MG63 (cell line): ENCODE measurements around the gene ZNF708. TPM values are rescaled to one million over a fixed set of nuclear protein-coding genes. Genes with fewer than 3 reads are reported as not detected.
"Not testable (repeated sequence)": the region's sequence is repeated elsewhere in the genome, so short reads cannot be mapped to it uniquely, and the experiment has no call there.

ENCODE experiments used
- DNase-seq: peaks from one replicate; pipeline ENCODE4 v3.0.0-alpha.2; 2020
- H3K27me3 ChIP-seq: fragments of 250-450 bp; sonication (Bioruptor Pico); 2 replicates; pipeline ENCODE4 v1.5.1; 2020; ENCODE audit warnings: mild to moderate bottlenecking, moderate library complexity
- H3K36me3 ChIP-seq: fragments of 250-450 bp; sonication (Bioruptor Pico); 2 replicates; pipeline ENCODE4 v1.5.1; 2020; ENCODE audit warnings: mild to moderate bottlenecking, moderate library complexity
- H3K4me3 ChIP-seq: fragments of 250-450 bp; sonication (Bioruptor Pico); 2 replicates; pipeline ENCODE4 v1.5.1; 2020; ENCODE audit warnings: mild to moderate bottlenecking, moderate library complexity
- H3K9me3 ChIP-seq: fragments of 250-450 bp; sonication (Bioruptor Pico); 2 replicates; pipeline ENCODE4 v1.5.1; 2020; ENCODE audit warnings: mild to moderate bottlenecking, moderate library complexity
- total RNA-seq: library from RNA; depleted of rRNA; stranded (reverse); fragments of >200 nt; shearing (Covaris generic); gene quantifications from 2 replicates; pipeline ENCODE4 v1.2.3, GENCODE V29; 2014; ENCODE audit warnings: low replicate concordance; rRNA removed

The ZNF708 gene
- total RNA-seq, 1 experiment from 2014 or later = 1.8 TPM

DNA sequence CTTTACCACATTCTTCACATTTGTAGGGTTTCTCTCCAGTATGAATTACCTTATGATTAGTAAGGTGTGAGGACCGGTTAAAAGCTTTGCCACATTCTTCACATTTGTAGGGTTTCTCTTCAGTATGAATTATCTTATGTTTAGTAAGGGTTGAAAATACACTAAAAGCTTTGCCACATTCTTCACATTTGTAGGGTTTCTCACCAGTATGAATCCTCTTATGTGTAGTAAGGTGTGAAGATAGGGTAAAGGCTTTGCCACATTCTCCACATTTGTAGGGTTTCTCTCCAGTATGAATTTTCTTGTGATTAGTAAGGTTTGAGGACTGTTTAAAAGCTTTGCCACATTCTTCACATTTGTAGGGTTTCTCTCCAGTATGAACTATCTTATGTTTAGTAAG lies 35.4 kb downstream of the ZNF708 start:
- not testable (repeated sequence) for H3K9me3 ChIP-seq, DNase-seq, H3K4me3 ChIP-seq, H3K27me3 ChIP-seq
- peaks cover 25% of the 10 kb centered on the region for H3K36me3 ChIP-seq

GRCh38 chr19:21269813-21270212 lies 59.4 kb downstream of the ZNF708 start:
- H3K27me3 ChIP-seq = no peaks in the 10 kb centered on the region
- no peak for DNase-seq

DNA sequence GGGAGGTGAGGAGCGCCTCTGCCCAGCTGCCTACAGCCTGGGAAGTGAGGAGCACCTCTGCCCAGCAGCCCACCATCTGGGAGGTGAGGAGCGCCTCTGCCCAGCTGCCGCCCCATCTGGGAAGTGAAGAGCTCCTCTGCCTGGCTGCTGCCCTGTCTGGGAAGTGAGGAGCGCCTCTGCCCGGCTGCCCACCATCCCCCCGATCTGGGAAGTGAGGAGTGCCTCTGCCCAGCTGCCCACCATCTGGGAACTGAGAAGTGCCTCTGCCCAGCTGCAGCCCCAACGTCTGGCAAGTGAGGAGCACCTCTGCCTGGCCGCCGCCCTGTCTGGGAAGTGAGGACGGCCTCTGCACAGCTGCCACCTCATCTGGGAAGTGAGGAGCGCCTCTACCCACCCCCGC lies 64.3 kb downstream of the ZNF708 start:
- DNase-seq = no peak
- Histone ChIP-seq H3K27me3 (no peaks in the 10 kb centered on the region), H3K36me3 (no peaks in the 10 kb centered on the region), H3K4me3 (no peak overlapping the region), H3K9me3 (no peaks in the 10 kb centered on the region)

More at GRCh38 chr19:21269813-21270212, 59.4 kb downstream of the ZNF708 start:
- Histone ChIP-seq H3K9me3 (no peaks in the 10 kb centered on the region), H3K36me3 (no peaks in the 10 kb centered on the region), H3K4me3 (no peak overlapping the region)

DNA sequence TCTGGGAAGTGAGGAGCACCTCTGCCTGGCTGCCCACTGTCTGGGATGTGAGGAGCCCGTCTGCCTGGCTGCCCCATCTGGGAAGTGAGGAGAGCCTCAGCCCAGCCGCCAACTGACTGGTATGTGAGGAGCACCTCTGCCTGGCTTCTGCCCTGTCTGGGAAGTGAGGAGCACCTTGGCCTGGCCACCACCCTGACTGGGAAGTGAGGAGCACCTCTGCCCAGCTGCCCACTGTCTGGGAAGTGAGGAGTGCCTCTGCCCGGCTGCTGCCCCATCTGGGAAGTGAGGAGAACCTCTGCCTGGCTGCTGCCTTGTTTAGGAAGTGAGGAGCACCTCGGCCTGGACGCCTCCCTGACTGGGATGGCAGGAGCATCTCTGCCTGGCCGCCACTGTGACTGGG lies 64.8 kb downstream of the ZNF708 start:
- Histone ChIP-seq H3K36me3 (no peaks in the 10 kb centered on the region), H3K4me3 (no peak overlapping the region), H3K27me3 (no peaks in the 10 kb centered on the region), H3K9me3 (no peaks in the 10 kb centered on the region)
- DNase-seq = no peak

DNA sequence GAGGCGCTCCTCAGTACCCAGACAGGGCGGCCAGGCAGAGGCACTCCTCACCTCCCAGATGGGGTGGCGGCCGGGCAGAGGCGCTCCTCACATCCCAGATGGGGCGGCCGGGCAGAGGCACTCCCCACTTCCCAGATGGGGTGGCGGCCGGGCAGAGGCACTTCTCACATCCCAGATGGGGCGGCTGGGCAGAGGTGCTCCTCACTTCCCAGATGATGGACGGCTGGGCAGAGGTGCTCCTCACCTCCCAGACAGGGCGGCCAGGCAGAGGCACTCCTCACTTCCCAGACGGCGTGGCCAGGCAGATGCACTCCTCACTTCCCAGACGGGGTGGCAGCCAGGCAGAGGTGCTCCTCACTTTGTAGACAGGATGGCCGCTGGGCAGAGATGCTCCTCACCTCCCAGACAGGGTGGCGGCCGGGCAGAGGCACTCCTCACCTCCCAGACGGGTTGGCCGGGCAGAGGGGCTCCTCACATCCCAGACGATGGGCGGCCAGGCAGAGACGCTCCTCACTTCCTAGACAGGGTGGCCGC lies 68.3 kb downstream of the ZNF708 start:
- H3K4me3 ChIP-seq, H3K27me3 ChIP-seq, H3K36me3 ChIP-seq, DNase-seq, H3K9me3 ChIP-seq: not testable (repeated sequence)

GRCh38 chr19:21260164-21260847 lies 68.9 kb downstream of the ZNF708 start:
- DNase-seq = no peak
- Histone ChIP-seq H3K27me3 (no peaks in the 10 kb centered on the region), H3K36me3 (no peaks in the 10 kb centered on the region), H3K9me3 (no peaks in the 10 kb centered on the region), H3K4me3 (no peak overlapping the region)

DNA sequence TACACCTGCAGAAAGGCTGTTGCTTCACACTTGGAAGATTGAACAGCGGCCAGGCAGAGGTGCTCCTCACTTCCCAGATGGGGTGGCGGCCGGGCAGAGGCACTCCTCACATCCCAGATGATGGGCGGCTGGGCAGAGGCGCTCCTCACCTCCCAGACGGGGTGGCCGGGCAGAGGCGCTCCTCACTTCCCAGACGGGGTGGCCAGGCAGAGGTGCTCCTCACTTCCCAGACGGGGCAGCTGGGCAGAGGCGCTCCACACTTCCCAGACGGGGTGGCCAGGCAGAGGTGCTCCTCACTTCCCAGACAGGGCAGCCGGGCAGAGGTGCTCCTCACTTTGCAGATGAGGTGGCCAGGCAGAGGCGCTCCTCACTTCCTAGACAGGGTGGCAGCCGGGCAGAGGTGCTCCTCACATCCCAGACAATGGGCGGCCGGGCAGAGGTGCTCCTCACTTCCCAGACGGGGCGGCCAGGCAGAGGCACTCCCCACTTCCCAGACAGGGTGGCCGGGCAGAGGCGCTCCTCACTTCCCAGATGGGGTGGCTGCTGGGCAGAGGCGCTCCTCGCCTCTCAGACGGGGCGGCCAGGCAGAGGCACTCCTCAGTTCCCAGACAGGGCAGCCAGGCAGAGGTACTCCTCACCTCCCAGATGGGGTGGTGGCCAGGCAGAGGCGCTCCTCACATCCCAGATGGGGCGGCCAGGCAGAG lies 69.6 kb downstream of the ZNF708 start:
- not testable (repeated sequence) for H3K9me3 ChIP-seq, H3K4me3 ChIP-seq, H3K36me3 ChIP-seq, DNase-seq, H3K27me3 ChIP-seq

DNA sequence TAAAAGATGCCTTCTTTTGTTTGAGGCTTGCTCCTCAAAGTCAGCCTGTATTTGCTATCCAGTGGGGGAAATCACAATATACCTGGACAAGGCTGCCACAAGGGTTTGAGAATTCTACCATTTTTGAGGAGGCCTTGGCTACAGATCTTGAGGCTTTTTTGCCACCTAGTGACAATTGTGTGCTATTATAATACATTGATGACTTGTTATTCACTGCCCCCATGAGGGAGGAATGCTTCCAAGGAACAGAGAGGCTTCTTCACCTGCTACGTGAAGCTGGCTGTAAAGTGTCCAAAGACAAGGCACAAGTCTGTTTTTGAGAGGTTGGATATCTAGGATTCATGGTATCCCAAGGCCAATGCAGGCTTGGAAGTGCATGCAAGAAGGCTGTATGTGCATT lies 72.5 kb downstream of the ZNF708 start:
- H3K9me3 ChIP-seq = no peaks in the 10 kb centered on the region
- no peak for DNase-seq
- H3K4me3 ChIP-seq = no peak overlapping the region
- H3K27me3 ChIP-seq = no peaks in the 10 kb centered on the region
- no peaks in the 10 kb centered on the region for H3K36me3 ChIP-seq

Other genes with a start within 250 kb of the ZNF708 start
- 1.3 and 7.0 TPM in 2 replicates for gene ZNF714, start 247.2 kb downstream of the ZNF708 start, total RNA-seq
- gene ZNF431, start 187.4 kb downstream of the ZNF708 start, total RNA-seq = 2.9 and 3.4 TPM in 2 replicates
- gene ZNF738, start 29.6 kb upstream of the ZNF708 start, total RNA-seq = 6.4 and 17.9 TPM in 2 replicates
- gene ZNF493, start 67.7 kb upstream of the ZNF708 start, total RNA-seq = 0.46 and 0.84 TPM in 2 replicates
- gene ZNF429, start 176.2 kb upstream of the ZNF708 start, total RNA-seq = 1.1 TPM in 2 replicates